Neural progenitor cell (in vitro differentiated cells): ENCODE data around the gene IL10RA. TPM values are rescaled to one million over a fixed set of nuclear protein-coding genes. Genes with fewer than 3 reads are reported as not detected.

ENCODE experiments used
- DNase-seq: peaks from one replicate; pipeline ENCODE4 v3.0.0-alpha.2; 2016; ENCODE audit warnings: low spot score
- H2AFZ ChIP-seq: fragments of 200-600 bp; sonication (generic); replicated peaks from 2 replicates; pipeline ENCODE4 v1.6.1; 2016; ENCODE audit warnings: antibody characterized with exemption
- H3F3A ChIP-seq: fragments of 200-600 bp; sonication (generic); 2 replicates; pipeline ENCODE4 v1.6.1; 2016; ENCODE audit warnings: antibody characterized with exemption, low read depth
- H3K27ac ChIP-seq: fragments of 200-600 bp; sonication (generic); 2 replicates; pipeline ENCODE4 v1.5.1; 2016; ENCODE audit warnings: mild to moderate bottlenecking
- H3K27me3 ChIP-seq: fragments of 200-600 bp; sonication (generic); 2 replicates; pipeline ENCODE4 v1.6.1; 2016; ENCODE audit warnings: mild to moderate bottlenecking, moderate library complexity
- H3K36me3 ChIP-seq: fragments of 200-600 bp; sonication (generic); 2 replicates; pipeline ENCODE4 v1.5.1; 2016
- H3K4me1 ChIP-seq: fragments of 200-600 bp; sonication (generic); 2 replicates; pipeline ENCODE4 v1.6.1; 2016; ENCODE audit warnings: mixed run types
- H3K4me2 ChIP-seq: fragments of 200-600 bp; sonication (generic); 2 replicates; pipeline ENCODE4 v1.6.1; 2016
- H3K4me3 ChIP-seq: fragments of 200-600 bp; sonication (generic); 2 replicates; pipeline ENCODE4 v1.5.1; 2016
- H3K79me2 ChIP-seq: fragments of 200-600 bp; sonication (generic); 2 replicates; pipeline ENCODE4 v1.6.1; 2016; ENCODE audit warnings: low read depth
- H3K9ac ChIP-seq: fragments of 200-600 bp; sonication (generic); 2 replicates; pipeline ENCODE4 v1.6.1; 2016
- H3K9me3 ChIP-seq: fragments of 200-600 bp; sonication (generic); 2 replicates; pipeline ENCODE4 v1.5.1; 2016; ENCODE audit warnings: low read depth
- H4K20me1 ChIP-seq: fragments of 200-600 bp; sonication (generic); 2 replicates; pipeline ENCODE4 v1.6.1; 2016; ENCODE audit warnings: low read depth
- H3K27ac Mint-ChIP-seq: 3 replicates; pipeline ENCODE4 v1.8.0; 2021; ENCODE audit warnings: mixed read lengths
- H3K27me3 Mint-ChIP-seq: 2 replicates; pipeline ENCODE4 v1.8.0; 2022; ENCODE audit warnings: low read depth, mild to moderate bottlenecking, inconsistent platforms, moderate library complexity, mixed read lengths; ENCODE audit not compliant: insufficient read depth
- H3K36me3 Mint-ChIP-seq: 3 replicates; pipeline ENCODE4 v1.8.0; 2021; ENCODE audit warnings: mixed read lengths
- H3K4me1 Mint-ChIP-seq: 3 replicates; pipeline ENCODE4 v1.8.0; 2021; ENCODE audit warnings: mixed read lengths
- H3K4me3 Mint-ChIP-seq: 3 replicates; pipeline ENCODE4 v1.8.0; 2021; ENCODE audit warnings: mild to moderate bottlenecking, moderate library complexity, mixed read lengths
- H3K9me3 Mint-ChIP-seq: 3 replicates; pipeline ENCODE4 v1.8.0; 2020; ENCODE audit warnings: mixed read lengths
- CTCF ChIP-seq: fragments of 200-600 bp; sonication (generic); IDR thresholded peaks from 2 replicates; pipeline ENCODE4 v1.5.1; 2017; ENCODE audit warnings: antibody characterized with exemption, mild to moderate bottlenecking
- EZH2 ChIP-seq: fragments of 200-600 bp; sonication (generic); IDR thresholded peaks from 2 replicates; pipeline ENCODE4 v1.6.1; 2017; ENCODE audit warnings: antibody characterized with exemption, mild to moderate bottlenecking, moderate library complexity
- EZH2phosphoT487 ChIP-seq: fragments of 200-600 bp; sonication (generic); IDR thresholded peaks from 2 replicates; pipeline ENCODE4 v1.6.1; 2017; ENCODE audit warnings: antibody characterized with exemption
- total RNA-seq: library from RNA; depleted of rRNA; stranded (reverse); fragments of >200 nt; gene quantifications from 2 replicates; pipeline ENCODE4 v1.2.3, GENCODE V29; 2015; ENCODE audit warnings: low replicate concordance

Gene IL10RA
- total RNA-seq, 1 donor from 2014 or later: not detected

DNA sequence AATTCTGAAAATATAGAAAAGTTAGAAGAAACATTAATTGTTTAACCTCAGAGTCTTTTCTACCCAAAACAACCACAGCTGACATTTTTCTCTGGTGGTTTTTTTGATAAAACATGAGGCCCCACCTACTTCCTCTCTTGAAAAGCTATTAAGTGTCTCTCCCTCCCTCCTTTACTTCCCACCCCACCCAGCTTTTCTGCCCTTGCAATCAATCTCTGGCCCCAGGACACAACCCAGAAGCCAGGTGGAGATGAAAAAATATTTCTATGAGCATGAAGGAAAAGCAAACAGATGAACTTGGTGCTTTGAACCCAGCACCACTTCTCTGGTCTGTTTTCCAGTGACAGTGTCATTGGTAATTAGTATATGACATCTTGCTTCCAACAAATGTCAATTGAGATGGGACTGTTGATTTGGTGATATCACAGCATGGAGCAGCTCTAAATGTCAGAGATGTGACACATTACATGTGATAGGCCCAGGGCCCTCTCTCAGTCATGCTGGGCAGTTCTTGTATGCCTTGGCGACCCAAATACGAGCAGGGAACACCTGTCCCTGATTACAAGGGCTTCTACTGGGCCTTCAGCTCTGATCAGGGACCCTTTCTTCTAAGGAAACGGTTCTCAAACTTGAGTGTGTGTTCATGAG lies 33.0 kb upstream of the IL10RA start:
- TF ChIP-seq CTCF (no peak), EZH2phosphoT487 (no peak), EZH2 (no peak)
- Mint-ChIP-seq H3K27me3 (peaks cover 2% of the 10 kb centered on the region), H3K4me1 (no peaks in the 10 kb centered on the region), H3K9me3 (peaks cover 7% of the 10 kb centered on the region), H3K36me3 (no peaks in the 10 kb centered on the region), H3K4me3 (no peak overlapping the region), H3K27ac (no peak overlapping the region)
- Histone ChIP-seq H3K36me3 (no peaks in the 10 kb centered on the region), H3K27me3 (no peaks in the 10 kb centered on the region), H3K9ac (no peak overlapping the region), H3F3A (no peaks in the 10 kb centered on the region), H3K4me2 (no peak overlapping the region), H3K27ac (no peak overlapping the region), H3K79me2 (no peaks in the 10 kb centered on the region), H2AFZ (no peak overlapping the region), H3K4me3 (no peak overlapping the region), H3K4me1 (no peaks in the 10 kb centered on the region), H4K20me1 (no peaks in the 10 kb centered on the region), H3K9me3 (no peaks in the 10 kb centered on the region)
- DNase-seq: no peak

- no peaks in the 10 kb centered on the region for H3K9me3 ChIP-seq
- H3K9ac ChIP-seq: no peak overlapping the region
- H3K4me1 ChIP-seq: no peaks in the 10 kb centered on the region
- H3K27ac ChIP-seq: no peak overlapping the region
- no peaks in the 10 kb centered on the region for H3K79me2 ChIP-seq
- Mint-ChIP-seq H3K27me3 (peaks cover 3% of the 10 kb centered on the region), H3K9me3 (peaks cover 8% of the 10 kb centered on the region), H3K4me3 (no peak overlapping the region), H3K27ac (no peak overlapping the region), H3K4me1 (no peaks in the 10 kb centered on the region), H3K36me3 (no peaks in the 10 kb centered on the region)
- no peaks in the 10 kb centered on the region for H4K20me1 ChIP-seq
- no peaks in the 10 kb centered on the region for H3K27me3 ChIP-seq
- TF ChIP-seq EZH2 (no peak), CTCF (no peak), EZH2phosphoT487 (no peak)
- no peaks in the 10 kb centered on the region for H3K36me3 ChIP-seq
- H2AFZ ChIP-seq: no peak overlapping the region
- no peaks in the 10 kb centered on the region for H3F3A ChIP-seq
- DNase-seq: no peak
- H3K4me2 ChIP-seq: no peak overlapping the region
- H3K4me3 ChIP-seq: no peak overlapping the region
Measured at GRCh38 chr11:117958949-117959348, 27.2 kb upstream of the IL10RA start.

DNA sequence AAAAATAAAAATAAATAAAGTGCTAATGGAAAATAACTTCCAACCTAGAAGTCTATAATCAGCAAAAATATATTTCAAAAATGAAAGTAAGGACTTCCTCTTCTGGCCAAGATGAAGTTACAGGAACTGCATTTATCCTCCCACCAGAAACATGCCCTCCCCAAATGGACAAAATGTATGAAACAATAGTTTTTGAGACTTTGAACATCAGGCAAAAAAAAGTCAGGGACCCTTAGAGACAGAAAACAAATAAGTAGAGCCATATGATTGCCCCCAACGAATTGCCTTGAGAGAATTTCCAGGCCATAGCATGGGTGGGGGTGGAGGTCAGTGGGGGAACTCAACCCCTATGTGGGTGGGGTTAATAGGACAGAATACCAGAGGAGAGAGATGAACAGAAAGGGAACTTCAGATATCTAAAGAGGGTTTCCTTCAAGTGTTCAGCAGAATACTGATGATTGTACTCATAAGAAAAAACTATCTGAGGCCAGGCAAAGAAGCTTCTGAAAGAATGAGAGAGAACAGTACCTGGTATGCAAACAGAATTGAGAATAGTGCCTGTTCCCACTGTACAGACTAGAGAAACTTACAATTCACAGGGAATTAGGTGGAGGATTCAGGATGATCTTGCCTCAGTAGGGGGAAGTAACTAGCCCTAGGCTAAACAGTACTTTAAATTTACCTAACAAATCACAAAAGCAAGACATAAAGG lies 26.6 kb upstream of the IL10RA start:
- no peak for TF ChIP-seq CTCF
- Histone ChIP-seq H3K36me3 (no peaks in the 10 kb centered on the region), H3K4me3 (no peak overlapping the region), H3F3A (no peaks in the 10 kb centered on the region), H4K20me1 (no peaks in the 10 kb centered on the region), H3K27ac (no peak overlapping the region), H3K27me3 (no peaks in the 10 kb centered on the region), H3K9ac (no peak overlapping the region), H3K4me1 (no peaks in the 10 kb centered on the region), H2AFZ (no peak overlapping the region), H3K4me2 (no peak overlapping the region), H3K79me2 (no peaks in the 10 kb centered on the region), H3K9me3 (no peaks in the 10 kb centered on the region)
- no peak for DNase-seq
- Mint-ChIP-seq H3K4me3 (no peak overlapping the region), H3K27me3 (peaks cover 3% of the 10 kb centered on the region), H3K36me3 (no peaks in the 10 kb centered on the region), H3K27ac (no peak overlapping the region), H3K9me3 (peaks cover 8% of the 10 kb centered on the region), H3K4me1 (no peaks in the 10 kb centered on the region)
